Gastrocnemius medialis (tissue), 4 donors: ENCODE measurements around the gene RNF187.

Experiments used
- POLR2A ChIP-seq, 2 donors: fragments of 450-650 bp; IDR thresholded peaks; one replicate each; pipeline ENCODE4 v1.6.1; 2017; ENCODE audit warnings: antibody characterized with exemption in 2 of 2, mild to moderate bottlenecking in 2 of 2, moderate library complexity in 2 of 2
- TF ChIP-seq, protein P1 (sequence below), 5 experiments: fragments of 450-650 bp in 3 of 5; fragments of 200-600 bp in 2 of 5; sonication (generic) in 2 of 5; IDR thresholded peaks in 4 of 5; conservative IDR thresholded peaks in 1 of 5; 1 replicate in 4 of 5; 2 replicates in 1 of 5; pipeline ENCODE4 v1.5.1; 2016 to 2019; ENCODE audit warnings: antibody characterized with exemption in 5 of 5, mild to moderate bottlenecking in 3 of 5, moderate library complexity in 3 of 5

DNA sequence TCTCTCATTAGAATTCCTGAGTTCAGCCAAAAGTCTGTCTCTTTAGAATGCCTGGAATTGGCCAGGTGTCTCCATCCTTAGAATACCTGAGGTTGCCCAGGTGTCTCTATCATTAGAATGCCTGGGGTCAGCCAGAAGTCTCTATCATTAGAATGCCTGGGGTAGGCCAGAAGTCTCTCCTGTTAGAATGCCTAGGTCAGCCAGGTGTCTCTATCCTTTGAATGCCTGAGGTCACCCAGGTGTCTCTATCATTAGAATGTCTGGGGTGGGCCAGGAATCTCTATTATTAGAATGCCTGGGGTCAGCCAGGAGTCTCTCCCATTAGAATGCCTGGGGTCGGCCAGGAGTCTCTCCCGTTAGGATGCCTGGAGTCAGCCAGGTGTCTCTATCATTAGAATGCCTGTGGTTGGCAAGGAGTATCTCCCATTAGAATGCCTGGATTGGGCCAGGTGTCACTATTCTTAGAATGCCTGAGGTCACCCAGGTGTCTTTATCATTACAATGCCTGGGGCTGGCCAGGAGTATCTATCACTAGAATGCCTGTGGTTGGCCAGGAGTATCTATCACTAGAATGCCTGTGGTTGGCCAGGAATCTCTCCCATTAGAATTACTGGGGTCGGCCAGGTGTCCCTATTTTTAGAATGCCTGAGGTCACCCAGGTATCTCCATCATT lies 43.0 kb downstream of the RNF187 start:
- TF ChIP-seq, protein P1, sequence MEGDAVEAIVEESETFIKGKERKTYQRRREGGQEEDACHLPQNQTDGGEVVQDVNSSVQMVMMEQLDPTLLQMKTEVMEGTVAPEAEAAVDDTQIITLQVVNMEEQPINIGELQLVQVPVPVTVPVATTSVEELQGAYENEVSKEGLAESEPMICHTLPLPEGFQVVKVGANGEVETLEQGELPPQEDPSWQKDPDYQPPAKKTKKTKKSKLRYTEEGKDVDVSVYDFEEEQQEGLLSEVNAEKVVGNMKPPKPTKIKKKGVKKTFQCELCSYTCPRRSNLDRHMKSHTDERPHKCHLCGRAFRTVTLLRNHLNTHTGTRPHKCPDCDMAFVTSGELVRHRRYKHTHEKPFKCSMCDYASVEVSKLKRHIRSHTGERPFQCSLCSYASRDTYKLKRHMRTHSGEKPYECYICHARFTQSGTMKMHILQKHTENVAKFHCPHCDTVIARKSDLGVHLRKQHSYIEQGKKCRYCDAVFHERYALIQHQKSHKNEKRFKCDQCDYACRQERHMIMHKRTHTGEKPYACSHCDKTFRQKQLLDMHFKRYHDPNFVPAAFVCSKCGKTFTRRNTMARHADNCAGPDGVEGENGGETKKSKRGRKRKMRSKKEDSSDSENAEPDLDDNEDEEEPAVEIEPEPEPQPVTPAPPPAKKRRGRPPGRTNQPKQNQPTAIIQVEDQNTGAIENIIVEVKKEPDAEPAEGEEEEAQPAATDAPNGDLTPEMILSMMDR (IDR thresholded peaks at IDR 0.05 in 4 of 5, conservative IDR thresholded peaks at IDR 0.05 in 1 of 5), result no peak
- TF ChIP-seq POLR2A (IDR thresholded peaks at IDR 0.05), result no peak
